Stimulated activated naive CD8-positive, alpha-beta T cell treated with anti-CD3 and anti-CD28 coated beads, Interleukin-15, Interleukin-2, amounts not matched to agents 100 U/mL and 50 U/mL, for 24 hours (primary cell): ENCODE results near the gene CXCL16.

Source experiments
- ATAC-seq: fragments of 150-1000 bp; cut with Tn5 transposase; one replicate; pipeline ENCODE4 v1.10.0; 2021
- DNase-seq: peaks from one replicate; pipeline ENCODE4 v3.0.0; 2021

CXCL16 gene, protein sequence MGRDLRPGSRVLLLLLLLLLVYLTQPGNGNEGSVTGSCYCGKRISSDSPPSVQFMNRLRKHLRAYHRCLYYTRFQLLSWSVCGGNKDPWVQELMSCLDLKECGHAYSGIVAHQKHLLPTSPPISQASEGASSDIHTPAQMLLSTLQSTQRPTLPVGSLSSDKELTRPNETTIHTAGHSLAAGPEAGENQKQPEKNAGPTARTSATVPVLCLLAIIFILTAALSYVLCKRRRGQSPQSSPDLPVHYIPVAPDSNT

DNA sequence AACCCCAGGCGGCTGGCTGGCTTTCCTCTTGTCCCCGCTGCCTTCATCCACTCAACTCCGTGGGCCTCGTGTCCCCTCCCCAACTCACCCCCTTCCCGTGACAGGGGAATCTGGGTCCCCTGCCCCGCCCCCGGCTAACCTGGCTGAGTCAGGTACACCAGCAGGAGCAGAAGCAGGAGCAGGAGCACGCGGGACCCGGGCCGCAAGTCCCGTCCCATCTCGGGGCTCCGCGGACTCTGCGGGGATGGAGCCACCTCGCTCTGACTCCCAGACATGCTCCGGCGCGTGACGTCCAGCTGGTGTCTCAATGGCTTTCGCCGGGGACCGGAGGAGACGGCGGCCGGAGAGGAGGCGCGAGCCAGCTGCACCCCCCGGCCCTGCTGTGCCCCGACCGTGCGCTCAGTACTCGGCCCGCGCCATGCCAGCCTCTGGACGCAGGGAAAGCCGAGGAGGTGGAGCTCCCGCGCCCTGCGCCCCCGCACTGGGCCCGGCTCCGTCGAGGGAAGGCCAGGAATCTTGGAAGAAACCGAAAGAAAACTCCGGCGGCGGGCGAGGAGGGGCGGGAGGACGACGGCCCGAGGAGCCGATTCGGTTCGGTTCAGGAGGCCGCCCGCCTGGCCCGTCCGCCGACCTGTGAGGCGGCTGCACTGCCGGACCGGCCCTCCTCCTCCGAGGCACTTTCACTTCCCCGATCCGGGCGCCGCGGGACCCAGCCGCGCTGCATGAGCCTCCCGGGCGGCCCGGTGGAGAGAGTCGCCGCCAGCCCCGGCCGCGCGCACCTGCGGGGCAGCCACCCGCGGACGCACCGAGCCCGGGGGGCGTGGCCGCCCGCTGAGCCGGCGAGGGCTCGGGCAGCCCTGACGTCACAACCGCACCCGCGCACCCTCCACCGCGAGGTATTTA lies at the start of gene CXCL16, which contains the start of gene ZMYND15:
Gene CXCL16, minus strand, starts transcription at position 807 of the 903 bp plus-strand sequence. Its CDS starts 589 bp downstream, at position 218.
Gene ZMYND15, plus strand, starts transcription at position 712 of the 903 bp plus-strand sequence. CDS start 716 bp downstream, outside the sequence.
- ATAC-seq: peak; percentile 30
- peak; percentile 58 for DNase-seq

GRCh38 chr17:4788807-4789700 lies 49.3 kb upstream of the CXCL16 start, which contains the start of gene GLTPD2:
Gene GLTPD2, plus strand, starts transcription at chr17:4788964. Its CDS starts 48 bp downstream, at chr17:4789012.
- DNase-seq (no peak), ATAC-seq (no peak)

DNA sequence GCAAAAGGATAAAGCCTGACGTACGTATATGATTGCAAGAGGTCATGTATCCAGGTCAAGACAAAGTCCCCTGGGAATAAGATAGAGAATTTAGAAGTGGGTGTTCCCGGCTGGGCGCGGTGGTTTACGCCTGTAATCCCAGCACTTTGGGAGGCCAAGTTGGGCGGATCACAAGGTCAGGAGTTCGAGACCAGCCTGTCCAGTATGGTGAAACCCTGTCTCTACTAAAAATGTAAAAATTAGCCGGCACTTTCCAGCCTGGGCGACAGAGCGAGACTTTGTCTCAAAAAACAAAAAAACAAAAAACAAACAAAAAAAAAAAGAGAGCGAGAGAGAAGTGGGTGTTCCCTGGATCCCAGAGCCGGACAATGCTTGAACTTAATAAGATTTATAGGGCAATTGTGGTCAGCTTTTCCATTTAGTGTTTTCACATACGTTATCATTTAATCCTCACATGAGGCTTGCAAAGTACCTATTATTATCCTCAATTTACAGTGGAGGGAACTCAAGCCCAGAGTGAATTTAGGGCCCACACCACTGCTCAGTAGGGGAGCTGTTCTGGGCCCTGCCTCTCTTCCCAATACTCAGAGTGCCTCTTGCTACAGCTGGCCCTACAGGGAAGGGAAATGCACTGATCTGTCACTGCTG lies 48.6 kb upstream of the CXCL16 start:
- ATAC-seq (no peak), DNase-seq (no peak)

DNA sequence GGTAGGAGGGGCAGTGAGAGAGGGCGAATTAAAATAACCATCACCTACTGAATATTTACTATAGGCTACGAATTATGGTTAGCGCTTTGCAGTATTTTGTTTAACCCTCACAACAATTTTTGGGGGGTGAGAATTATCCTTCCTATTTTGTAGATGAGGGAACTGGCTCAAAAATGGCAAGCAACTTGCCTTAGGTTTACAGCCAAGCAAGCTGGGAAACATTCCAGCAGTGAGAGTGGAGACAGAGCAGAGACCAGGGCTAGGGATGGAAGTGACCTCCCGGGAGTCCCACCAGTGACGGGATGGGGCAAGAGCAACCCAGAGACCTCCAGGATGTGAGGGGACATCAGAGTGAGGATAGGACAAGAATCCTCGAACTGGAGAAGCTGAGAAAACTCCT lies 46.8 kb upstream of the CXCL16 start:
- ATAC-seq (no peak), DNase-seq (no peak)

DNA sequence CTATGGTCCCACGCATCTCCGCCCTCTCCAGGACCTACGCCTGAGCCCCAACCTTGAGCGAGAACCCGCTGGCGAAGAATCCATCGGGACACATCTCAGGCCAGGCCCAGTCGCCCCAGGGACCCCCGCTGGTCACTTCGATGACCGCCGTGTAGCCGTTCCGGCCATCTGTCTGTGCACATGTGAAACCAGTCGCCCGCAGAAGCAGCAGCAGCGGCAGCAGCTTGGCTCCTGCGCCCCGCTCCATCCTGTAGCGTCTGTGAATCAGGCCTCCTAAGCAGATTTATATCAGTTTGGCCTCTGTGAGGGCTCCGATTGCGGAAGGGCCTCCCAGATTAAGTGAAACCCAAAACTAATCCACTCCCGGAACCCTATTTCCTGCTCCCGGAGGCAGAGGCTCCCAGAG lies 46.4 kb upstream of the CXCL16 start, which contains the start of gene VMO1:
Gene VMO1, minus strand, starts transcription at position 259 of the 406 bp plus-strand sequence. Its CDS starts 12 bp downstream, at position 247.
- no peak for ATAC-seq
- no peak for DNase-seq

DNA sequence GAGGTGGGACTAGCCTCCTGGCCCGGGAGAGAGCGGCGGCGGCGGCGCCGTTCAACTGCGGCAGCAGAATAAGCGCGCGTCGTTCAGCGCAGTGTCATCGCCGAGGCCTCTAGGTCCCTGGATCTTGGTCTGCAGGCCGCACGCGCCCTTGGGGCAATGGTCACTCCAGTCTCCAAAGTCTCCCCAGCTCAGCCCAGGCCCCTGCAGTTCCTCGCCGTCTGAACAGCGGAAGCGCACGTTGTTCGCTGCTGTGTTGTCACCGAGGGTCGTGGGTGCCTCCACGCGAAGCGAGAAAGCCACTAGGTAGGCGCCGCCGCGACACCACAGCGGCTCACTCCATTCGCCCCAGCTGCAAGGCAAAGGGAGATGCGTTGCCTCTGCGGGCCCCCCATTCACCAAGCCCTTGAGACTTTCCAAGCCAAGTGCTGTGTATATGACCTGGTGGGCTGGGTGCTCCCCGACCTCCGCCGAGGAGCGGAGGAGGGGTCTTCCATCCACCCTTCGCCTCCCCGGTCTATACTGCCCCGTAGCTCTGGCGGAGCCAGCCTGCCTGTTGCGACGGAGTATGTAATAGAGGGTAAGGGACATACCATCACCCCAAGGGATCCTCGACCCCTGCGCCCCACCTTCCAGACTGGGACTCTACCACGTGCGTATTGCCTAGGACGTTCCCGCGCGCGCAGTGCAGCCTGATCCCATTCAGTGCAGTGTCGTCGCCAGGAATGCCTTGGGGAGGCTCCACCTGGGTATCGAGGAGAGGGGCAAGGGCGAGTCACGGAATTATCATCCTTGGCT lies 45.8 kb upstream of the CXCL16 start:
- no peak for DNase-seq
- no peak for ATAC-seq

DNA sequence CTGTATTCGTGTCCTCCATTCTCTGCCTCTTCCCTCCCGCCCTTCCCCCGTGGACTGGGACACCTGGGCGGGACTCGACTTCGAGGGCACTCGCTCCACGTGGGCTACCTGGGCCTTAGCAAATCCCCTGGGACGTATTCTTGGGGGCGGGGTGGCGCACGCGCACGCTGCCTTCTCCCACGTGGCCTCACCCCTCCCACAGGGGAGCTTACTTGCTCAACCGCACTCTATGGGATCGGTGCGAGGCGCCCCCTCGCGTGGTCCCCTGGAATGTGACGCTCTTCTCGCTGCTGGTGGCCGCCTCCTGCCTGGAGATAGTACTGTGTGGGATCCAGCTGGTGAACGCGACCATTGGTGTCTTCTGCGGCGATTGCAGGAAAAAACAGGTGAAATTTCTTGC lies 42.9 kb upstream of the CXCL16 start:
- ATAC-seq (peak; percentile 41), DNase-seq (peak; percentile 20)

DNA sequence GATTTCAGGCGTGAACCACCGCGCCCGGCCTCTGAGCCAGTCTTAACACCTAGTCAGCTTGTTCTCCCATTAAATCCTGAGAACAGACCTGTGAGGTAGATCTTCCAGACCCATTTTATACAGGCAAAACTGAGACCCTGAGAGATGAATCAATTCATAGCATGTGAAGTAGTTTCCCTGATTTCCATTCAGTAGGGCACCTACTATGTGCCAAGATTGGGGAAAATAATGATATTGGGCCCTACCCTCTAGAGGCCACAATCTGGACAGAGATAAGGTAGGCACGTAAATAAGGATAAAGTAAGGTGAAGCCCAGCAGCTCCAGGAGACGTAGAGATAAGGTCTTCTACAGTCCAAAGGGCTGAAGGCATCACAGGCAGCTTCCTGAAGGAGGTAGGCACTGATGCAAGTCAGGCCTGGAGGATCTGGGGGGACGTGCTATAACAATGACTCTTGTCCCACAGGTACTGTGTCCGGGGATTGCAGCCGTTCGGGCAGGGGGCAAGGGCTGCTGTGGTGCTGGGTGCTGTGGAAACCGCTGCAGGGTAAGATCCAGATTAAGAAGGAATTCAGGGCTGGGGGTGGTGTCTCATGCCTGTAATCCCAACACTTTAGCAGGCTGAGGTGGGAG lies 40.7 kb upstream of the CXCL16 start:
- DNase-seq (no peak), ATAC-seq (no peak)

- no peak for DNase-seq
Measured at GRCh38 chr17:4777969-4778760, 38.4 kb upstream of the CXCL16 start.

GRCh38 chr17:4772235-4772613 lies 32.5 kb upstream of the CXCL16 start:
- ATAC-seq (no peak), DNase-seq (no peak)

More at GRCh38 chr17:4777969-4778760, 38.4 kb upstream of the CXCL16 start:
- no peak for ATAC-seq

GRCh38 chr17:4771519-4772234 lies 31.9 kb upstream of the CXCL16 start, which contains the start of gene TM4SF5:
Gene TM4SF5, plus strand, starts transcription at chr17:4771886. Its CDS starts 37 bp downstream, at chr17:4771923.
- no peak for ATAC-seq
- no peak for DNase-seq

- DNase-seq: no peak
- ATAC-seq: no peak
Measured at GRCh38 chr17:4769628-4770027, 29.9 kb upstream of the CXCL16 start.

DNA sequence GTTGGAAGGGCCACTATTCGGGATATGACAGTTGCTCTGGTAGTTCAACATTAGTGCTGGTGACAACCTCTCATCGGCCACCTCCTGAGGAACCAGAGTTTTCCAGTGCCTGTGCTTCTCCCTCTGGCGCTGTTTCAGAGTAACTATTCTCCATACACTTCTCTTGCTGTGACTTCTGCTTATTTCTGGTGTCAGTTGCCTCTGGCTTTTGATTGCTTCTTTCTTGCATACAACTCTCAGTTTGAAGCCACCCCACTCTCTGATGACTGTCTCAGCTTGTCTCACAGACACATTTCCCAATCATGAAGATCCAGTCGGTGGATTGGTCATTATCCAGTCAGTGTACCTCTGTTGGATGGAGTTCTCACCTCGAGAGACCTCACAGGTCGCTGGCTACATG lies 28.6 kb upstream of the CXCL16 start:
- no peak for DNase-seq
- no peak for ATAC-seq

- no peak for DNase-seq
- ATAC-seq: no peak
Measured at GRCh38 chr17:4766723-4767122, 27.0 kb upstream of the CXCL16 start.

- ATAC-seq (no peak), DNase-seq (no peak)
Measured at GRCh38 chr17:4766201-4766600, 26.5 kb upstream of the CXCL16 start.

DNA sequence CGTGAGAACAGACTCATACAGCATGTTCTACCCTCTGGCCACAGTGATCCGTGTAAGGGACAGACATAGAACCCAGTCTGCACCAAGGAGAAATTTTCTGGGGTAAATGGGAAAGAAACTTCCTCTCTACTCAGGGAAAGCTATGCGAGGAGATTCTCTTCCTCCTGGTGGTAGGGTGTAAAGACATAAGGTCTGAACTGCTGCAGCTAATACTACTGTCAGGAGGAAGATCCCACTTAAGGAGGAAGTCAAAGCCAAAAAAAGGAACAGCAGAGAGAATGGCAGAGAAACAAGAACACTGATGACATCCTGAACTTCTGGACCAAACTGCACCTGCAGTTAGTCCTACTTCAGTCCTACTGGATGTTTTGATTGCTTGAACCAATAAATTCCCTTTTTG lies 24.9 kb upstream of the CXCL16 start:
- no peak for ATAC-seq

GRCh38 chr17:4759776-4760236 lies 20.1 kb upstream of the CXCL16 start:
- ATAC-seq: no peak

More for the DNA sequence above, 24.9 kb upstream of the CXCL16 start:
- no peak for DNase-seq

GRCh38 chr17:4753392-4753791 lies 13.7 kb upstream of the CXCL16 start:
- no peak for DNase-seq
- ATAC-seq: no peak

More at GRCh38 chr17:4759776-4760236, 20.1 kb upstream of the CXCL16 start:
- DNase-seq: no peak
